Posterior vena cava (tissue), 2 donors: Measurements from ENCODE around the gene NRXN3. TPM values are rescaled to one million over a fixed set of nuclear protein-coding genes. Genes with fewer than 3 reads are reported as not detected.

Experiments used
- DNase-seq: peaks from one replicate; pipeline ENCODE4 v3.0.0-alpha.2; 2020; ENCODE audit warnings: low spot score
- intact Hi-C, 2 donors: fragments of 100-400 bp; cut with DNase I; formaldehyde crosslinking; loops; one replicate each; pipeline versions ENCODE4 v1.14.1 to v1.14.2; 2022 to 2023
- total RNA-seq, 2 donors: library from RNA; stranded (reverse); fragmentation: NEBNext Ultra II Directional; extraction: Animal tissue kit (Norgen Biotek cat#: 25700); gene quantifications; one replicate each; pipeline ENCODE4 v1.2.1, GENCODE V29; 2021
- donor health status: DM: yes; HTN: yes; CAD: no.
- donor health status: DM: yes; HTN: yes; CAD: no.

Gene NRXN3
- total RNA-seq, 2 donors from 2014 or later, result 11.8 to 14.3 TPM

GRCh38 chr14:79044894-79045624 lies 874.9 kb downstream of the NRXN3 start:
- no peak for DNase-seq

GRCh38 chr14:79050787-79051727 lies 880.9 kb downstream of the NRXN3 start:
- no peak for DNase-seq
- intact Hi-C loops, result no loop called here

More at GRCh38 chr14:79044894-79045624, 874.9 kb downstream of the NRXN3 start:
- intact Hi-C loops, result no loop called here

- DNase-seq, result no peak
- intact Hi-C loops, result no loop called here
These were observed 881.6 kb downstream of the NRXN3 start for GRCh38 chr14:79051742-79052141.

GRCh38 chr14:79056879-79057278 lies 886.7 kb downstream of the NRXN3 start:
- no peak for DNase-seq
- intact Hi-C loops, result no loop called here

GRCh38 chr14:79057333-79057732 lies 887.2 kb downstream of the NRXN3 start:
- intact Hi-C loops, result no loop called here
- no peak for DNase-seq

- DNase-seq, result no peak
- intact Hi-C loops, result no loop called here
These were observed 892.1 kb downstream of the NRXN3 start for GRCh38 chr14:79062226-79062625.

- no peak for DNase-seq
- intact Hi-C loops, result no loop called here
These were observed 894.0 kb downstream of the NRXN3 start for GRCh38 chr14:79064214-79064613.

- DNase-seq, result no peak
- intact Hi-C loops, result no loop called here
These were observed 904.3 kb downstream of the NRXN3 start for GRCh38 chr14:79074510-79074909.

GRCh38 chr14:79076428-79076827 lies 906.3 kb downstream of the NRXN3 start:
- DNase-seq, result no peak
- intact Hi-C loops, result no loop called here

GRCh38 chr14:79077096-79077495 lies 906.9 kb downstream of the NRXN3 start:
- intact Hi-C loops, result no loop called here
- no peak for DNase-seq

GRCh38 chr14:79080040-79080439 lies 909.9 kb downstream of the NRXN3 start:
- intact Hi-C loops, result no loop called here
- DNase-seq, result no peak

- DNase-seq, result no peak
- intact Hi-C loops, result no loop called here
These were observed 912.7 kb downstream of the NRXN3 start for GRCh38 chr14:79082883-79083282.

GRCh38 chr14:79083356-79083755 lies 913.2 kb downstream of the NRXN3 start:
- intact Hi-C loops, result no loop called here
- DNase-seq, result no peak

- intact Hi-C loops, result no loop called here
- DNase-seq, result no peak
These were observed 914.7 kb downstream of the NRXN3 start for GRCh38 chr14:79084861-79085260.

- no peak for DNase-seq
- intact Hi-C loops, result no loop called here
These were observed 919.4 kb downstream of the NRXN3 start for GRCh38 chr14:79089576-79089975.

- no peak for DNase-seq
- intact Hi-C loops, result no loop called here
These were observed 920.5 kb downstream of the NRXN3 start for GRCh38 chr14:79090641-79091180.

- no peak for DNase-seq
- intact Hi-C loops, result no loop called here
These were observed 921.3 kb downstream of the NRXN3 start for GRCh38 chr14:79091381-79091963.

- intact Hi-C loops, result no loop called here
- no peak for DNase-seq
These were observed 923.4 kb downstream of the NRXN3 start for GRCh38 chr14:79093531-79093930.

- intact Hi-C loops, result no loop called here
- DNase-seq, result no peak
These were observed 924.8 kb downstream of the NRXN3 start for GRCh38 chr14:79094951-79095350.

GRCh38 chr14:79096811-79097210 lies 926.6 kb downstream of the NRXN3 start:
- intact Hi-C loops, result no loop called here
- DNase-seq, result no peak
